Endothelial cell of umbilical vein (primary cell): ENCODE results near the gene VAC14. TPM values are rescaled to one million over a fixed set of nuclear protein-coding genes. Genes with fewer than 3 reads are reported as not detected.

ENCODE experiments used
- BruUV-seq: library from RNA; stranded (reverse); fragments of 400-500 nt; replicated peaks from 2 replicates; lab custom pipeline; 2021; lab: Mats Ljungman, UMichigan
- CTCF ChIA-PET: fragments of 300-600, 350-600 bp; sonication (Branson Sonifier 250); formaldehyde crosslinking; loops from one replicate; lab custom pipeline; 2021; ENCODE audit warnings: antibody characterized with exemption, inconsistent platforms; lab: Charles Lee
- POLR2A ChIA-PET: fragments of 300-600, 350-600 bp; sonication (Branson Sonifier 250); formaldehyde crosslinking; loops from one replicate; lab custom pipeline; 2021; ENCODE audit warnings: antibody characterized with exemption, inconsistent platforms; lab: Charles Lee
- DNase-seq: peaks from one replicate; pipeline ENCODE4 v3.0.0-alpha.2; 2011; ENCODE audit warnings: low read depth, low spot score
- FAIRE-seq: peaks from 2 replicates; lab custom pipeline; 2011; peaks lifted over from hg19 to GRCh38; lab: Jason Lieb, UNC
- H2AFZ ChIP-seq: 2 replicates; pipeline ENCODE4 v1.6.0; 2012; ENCODE audit warnings: low read depth, low read length, control low read depth, inconsistent platforms
- H3K27ac ChIP-seq: 2 replicates; pipeline ENCODE4 v1.5.1; 2011; ENCODE audit warnings: low read depth, mild to moderate bottlenecking, control low read depth, low read length, moderate library complexity; ENCODE audit not compliant: insufficient read depth
- H3K27me3 ChIP-seq, 2 experiments: 2 replicates each; pipeline versions ENCODE4 v1.6.0 to v1.6.1; 2011; ENCODE audit warnings: low read length in 2 of 2, mixed read lengths in 1 of 2; ENCODE audit not compliant: control insufficient read depth in 2 of 2, insufficient read depth in 2 of 2
- H3K36me3 ChIP-seq, 2 experiments: 2 replicates in 1 of 2; 3 replicates in 1 of 2; pipeline ENCODE4 v1.5.1; 2011; ENCODE audit warnings: low read length in 2 of 2, mild to moderate bottlenecking in 1 of 2, moderate library complexity in 1 of 2; ENCODE audit not compliant: control insufficient read depth in 2 of 2, insufficient read depth in 2 of 2; ENCODE audit errors: extremely low read depth in 1 of 2
- H3K4me1 ChIP-seq: 3 replicates; pipeline ENCODE4 v1.5.1; 2011; ENCODE audit warnings: mild to moderate bottlenecking, low read length; ENCODE audit not compliant: control insufficient read depth, insufficient read depth; ENCODE audit errors: extremely low read depth
- H3K4me2 ChIP-seq: 2 replicates; pipeline ENCODE4 v1.6.1; 2011; ENCODE audit warnings: low read length, control low read depth, mixed read lengths; ENCODE audit not compliant: insufficient read depth
- H3K4me3 ChIP-seq, 3 experiments: fragments of 200-600 bp in 1 of 3; sonication (generic), shearing (Covaris generic) in 1 of 3; replicated peaks in 1 of 3; 2 replicates each; pipeline ENCODE4 v1.5.1; 2011 to 2016; ENCODE audit warnings: control low read depth in 3 of 3, low read length in 3 of 3, mild to moderate bottlenecking in 2 of 3, inconsistent platforms in 1 of 3, low read depth in 1 of 3, moderate library complexity in 1 of 3; ENCODE audit not compliant: insufficient read depth in 1 of 3
- H3K79me2 ChIP-seq: 2 replicates; pipeline ENCODE4 v1.6.0; 2012; ENCODE audit warnings: low read length, inconsistent platforms; ENCODE audit not compliant: control insufficient read depth, insufficient read depth
- H3K9ac ChIP-seq: replicated peaks from 2 replicates; pipeline ENCODE3; 2011; ENCODE audit warnings: low read length, control low read depth; ENCODE audit not compliant: insufficient read depth; ENCODE audit errors: extremely low read depth
- H3K9me1 ChIP-seq: replicated peaks from 3 replicates; pipeline ENCODE4 v1.6.0; 2011; ENCODE audit warnings: mild to moderate bottlenecking, low read length; ENCODE audit not compliant: control insufficient read depth, insufficient read depth; ENCODE audit errors: extremely low read depth
- H3K9me3 ChIP-seq: replicated peaks from 2 replicates; pipeline ENCODE4 v1.5.1; 2012; ENCODE audit warnings: low read length, inconsistent platforms; ENCODE audit not compliant: control insufficient read depth, insufficient read depth
- H4K20me1 ChIP-seq: replicated peaks from 2 replicates; pipeline ENCODE3; 2011; ENCODE audit warnings: mild to moderate bottlenecking, low read length; ENCODE audit not compliant: control insufficient read depth, insufficient read depth; ENCODE audit errors: extremely low read depth
- CTCF ChIP-seq, 2 donors: IDR thresholded peaks; 1 replicate in 1 of 2; 2 replicates in 1 of 2; pipeline ENCODE4 v1.5.1; 2011; ENCODE audit warnings: low read length in 2 of 2, mild to moderate bottlenecking in 2 of 2, moderate library complexity in 2 of 2, control low read depth in 1 of 2, inconsistent platforms in 1 of 2, low read depth in 1 of 2; ENCODE audit not compliant: insufficient read depth in 1 of 2; ENCODE audit errors: extremely low read depth in 1 of 2
- EZH2 ChIP-seq: IDR thresholded peaks from 2 replicates; pipeline ENCODE4 v1.6.1; 2012; ENCODE audit warnings: borderline replicate concordance, low read depth, mild to moderate bottlenecking, moderate library complexity, low read length, inconsistent platforms; ENCODE audit not compliant: severe bottlenecking
- FOS ChIP-seq: IDR thresholded peaks from 2 replicates; pipeline ENCODE4 v1.6.1; 2011; ENCODE audit warnings: mild to moderate bottlenecking, low read length, moderate library complexity, borderline replicate concordance; ENCODE audit not compliant: insufficient read depth
- GATA2 ChIP-seq: IDR thresholded peaks from 2 replicates; pipeline ENCODE4 v1.7.0; 2011; ENCODE audit warnings: low read depth, mild to moderate bottlenecking, moderate library complexity, mixed read lengths, low read length; ENCODE audit not compliant: insufficient read length, insufficient read depth
- JUN ChIP-seq: IDR thresholded peaks from 2 replicates; pipeline ENCODE4 v1.6.1; 2011; ENCODE audit warnings: borderline replicate concordance, low read depth; ENCODE audit not compliant: insufficient read length, insufficient read depth
- MYC ChIP-seq: IDR thresholded peaks from one replicate; pipeline ENCODE4 v1.6.1; 2011; ENCODE audit warnings: mild to moderate bottlenecking, low read depth, low read length
- POLR2A ChIP-seq: IDR thresholded peaks from 2 replicates; pipeline ENCODE4 v1.6.1; 2012; ENCODE audit warnings: low read depth, mild to moderate bottlenecking, control low read depth, low read length
- POLR2AphosphoS5 ChIP-seq: IDR thresholded peaks from 2 replicates; pipeline ENCODE4 v1.6.1; 2012; ENCODE audit warnings: low read depth, mild to moderate bottlenecking, control low read depth, low read length, moderate library complexity; ENCODE audit not compliant: insufficient read depth
- dilution Hi-C: fragments of 300-500 bp; cut with MboI; formaldehyde crosslinking; loops from one replicate; pipeline ENCODE4 v1.15.0; 2019; ENCODE audit warnings: low sequenced_read_pairs; ENCODE audit not compliant: extremely low pct_ligation_motif_present
- intact Hi-C: fragments of 100-400 bp; cut with micrococcal nuclease; formaldehyde crosslinking; loops from one replicate; pipeline ENCODE4 v1.10.0; 2022
- polyA plus RNA-seq, 4 experiments: library from polyadenylated mRNA; depleted of rRNA in 3 of 4; stranded (reverse) in 3 of 4; unstranded in 1 of 4; fragments of >200 nt; gene quantifications; 2 replicates each; pipeline versions ENCODE4 v1.2.1 to v1.2.3, GENCODE V29; 2011 to 2012; ENCODE audit warnings: missing spikeins in 1 of 4
- total RNA-seq: library from RNA; stranded (reverse); gene quantifications from 2 replicates; pipeline ENCODE4 v1.2.3, GENCODE V29; 2021
- TF ChIP-seq, protein P1 (sequence below): IDR thresholded peaks from 2 replicates; pipeline ENCODE4 v1.6.1; 2011; ENCODE audit not compliant: insufficient read depth, insufficient read length

Gene VAC14
- total and polyA plus RNA-seq, 2 donors (not counting 3 experiments of a cell fraction or from before 2014, with no cell fraction given): 37.6 to 57.9 TPM

GRCh38 chr16:70670175-70670574 is 130.8 kb downstream of the VAC14 start:
- Histone ChIP-seq H3K9me3 (no peaks in the 10 kb centered on the region), H3K36me3 (peaks cover 3 to 28% of the 10 kb centered on the region in 2 experiments), H3K9me1 (no peaks in the 10 kb centered on the region), H3K4me1 (peaks cover 3% of the 10 kb centered on the region), H2AFZ (no peak overlapping the region), H3K79me2 (no peaks in the 10 kb centered on the region), H4K20me1 (no peaks in the 10 kb centered on the region), H3K9ac (no peak overlapping the region), H3K27ac (no peak overlapping the region), H3K27me3 (no peaks in the 10 kb centered on the region), H3K4me3 (no peak overlapping the region), H3K4me2 (no peak overlapping the region)
- intact Hi-C loops: no loop called here
- CTCF ChIA-PET: interaction anchor here (2.8 kb wide), 1 partner anchor 101 kb away, joined by 9 read pairs; no protein-coding TSS in a partner anchor
- no peak for TF ChIP-seq MYC
- no peak for TF ChIP-seq CTCF (IDR thresholded peaks at IDR 0.05; ENCODE audit: extremely low read depth in 1 of 2, insufficient read depth in 1 of 2, low read depth in 1 of 2, low read length in 2 of 2)
- TF ChIP-seq, protein P1, sequence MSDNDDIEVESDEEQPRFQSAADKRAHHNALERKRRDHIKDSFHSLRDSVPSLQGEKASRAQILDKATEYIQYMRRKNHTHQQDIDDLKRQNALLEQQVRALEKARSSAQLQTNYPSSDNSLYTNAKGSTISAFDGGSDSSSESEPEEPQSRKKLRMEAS: no peak
- TF ChIP-seq POLR2A: no peak
- TF ChIP-seq EZH2: no peak
- TF ChIP-seq POLR2AphosphoS5: no peak
- no peak for TF ChIP-seq FOS
- TF ChIP-seq GATA2: no peak
- TF ChIP-seq JUN: no peak
- no peak for FAIRE-seq
- DNase-seq: no peak
- POLR2A ChIA-PET: no interaction called here
- dilution Hi-C loops: loop anchor here (25.0 kb wide), 1 partner anchor 133 kb away; no protein-coding TSS in a partner anchor
- no TSS peak for BruUV-seq
